Panc1 (cell line): ENCODE results near the gene F2.

ENCODE experiments used
- CTCF ChIP-seq: fragments of 450-650 bp; IDR thresholded peaks from 2 replicates; pipeline ENCODE4 v1.5.1; 2017; ENCODE audit warnings: mild to moderate bottlenecking
- POLR2AphosphoS5 ChIP-seq: IDR thresholded peaks from 2 replicates; pipeline ENCODE4 v1.6.1; 2012; ENCODE audit warnings: mild to moderate bottlenecking, low read depth, low read length, moderate library complexity
- REST ChIP-seq, 2 experiments: IDR thresholded peaks; 2 replicates each; pipeline ENCODE4 v1.6.1; 2011 to 2012; ENCODE audit warnings: low read depth in 2 of 2, control low read depth in 1 of 2, low read length in 1 of 2, mild to moderate bottlenecking in 1 of 2, moderate library complexity in 1 of 2; ENCODE audit not compliant: insufficient read depth in 1 of 2
- SIN3A ChIP-seq: IDR thresholded peaks from 2 replicates; pipeline ENCODE4 v1.6.1; 2012; ENCODE audit warnings: low read depth, mild to moderate bottlenecking, low read length, moderate library complexity, borderline replicate concordance; ENCODE audit not compliant: insufficient read depth
- TCF7L2 ChIP-seq: IDR thresholded peaks from 2 replicates; pipeline ENCODE4 v1.6.1; 2011; ENCODE audit warnings: mild to moderate bottlenecking, low read depth, low read length, inconsistent platforms

- TF ChIP-seq CTCF: no peak
- no peak for TF ChIP-seq TCF7L2
- no peak for TF ChIP-seq POLR2AphosphoS5
- TF ChIP-seq REST (IDR thresholded peaks at IDR 0.05; ENCODE audit: insufficient read depth in 1 of 2, low read depth in 2 of 2, low read length in 1 of 2): no peak
- TF ChIP-seq SIN3A: no peak
Measured at GRCh38 chr11:46731545-46731944, 12.5 kb downstream of the F2 start.
